ENCODE data around the gene CEP76.

The CEP76 gene, protein sequence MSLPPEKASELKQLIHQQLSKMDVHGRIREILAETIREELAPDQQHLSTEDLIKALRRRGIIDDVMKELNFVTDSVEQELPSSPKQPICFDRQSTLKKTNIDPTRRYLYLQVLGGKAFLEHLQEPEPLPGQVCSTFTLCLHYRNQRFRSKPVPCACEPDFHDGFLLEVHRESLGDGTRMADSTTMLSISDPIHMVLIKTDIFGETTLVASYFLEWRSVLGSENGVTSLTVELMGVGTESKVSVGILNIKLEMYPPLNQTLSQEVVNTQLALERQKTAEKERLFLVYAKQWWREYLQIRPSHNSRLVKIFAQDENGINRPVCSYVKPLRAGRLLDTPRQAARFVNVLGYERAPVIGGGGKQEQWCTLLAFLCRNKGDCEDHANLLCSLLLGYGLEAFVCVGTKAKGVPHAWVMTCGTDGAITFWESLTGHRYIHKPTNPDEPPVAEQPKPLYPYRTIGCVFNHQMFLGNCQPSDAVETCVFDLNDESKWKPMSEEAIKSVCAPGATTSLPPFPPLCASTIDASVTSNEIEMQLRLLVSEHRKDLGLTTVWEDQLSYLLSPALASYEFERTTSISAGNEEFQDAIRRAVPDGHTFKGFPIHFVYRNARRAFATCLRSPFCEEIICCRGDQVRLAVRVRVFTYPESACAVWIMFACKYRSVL

DNA sequence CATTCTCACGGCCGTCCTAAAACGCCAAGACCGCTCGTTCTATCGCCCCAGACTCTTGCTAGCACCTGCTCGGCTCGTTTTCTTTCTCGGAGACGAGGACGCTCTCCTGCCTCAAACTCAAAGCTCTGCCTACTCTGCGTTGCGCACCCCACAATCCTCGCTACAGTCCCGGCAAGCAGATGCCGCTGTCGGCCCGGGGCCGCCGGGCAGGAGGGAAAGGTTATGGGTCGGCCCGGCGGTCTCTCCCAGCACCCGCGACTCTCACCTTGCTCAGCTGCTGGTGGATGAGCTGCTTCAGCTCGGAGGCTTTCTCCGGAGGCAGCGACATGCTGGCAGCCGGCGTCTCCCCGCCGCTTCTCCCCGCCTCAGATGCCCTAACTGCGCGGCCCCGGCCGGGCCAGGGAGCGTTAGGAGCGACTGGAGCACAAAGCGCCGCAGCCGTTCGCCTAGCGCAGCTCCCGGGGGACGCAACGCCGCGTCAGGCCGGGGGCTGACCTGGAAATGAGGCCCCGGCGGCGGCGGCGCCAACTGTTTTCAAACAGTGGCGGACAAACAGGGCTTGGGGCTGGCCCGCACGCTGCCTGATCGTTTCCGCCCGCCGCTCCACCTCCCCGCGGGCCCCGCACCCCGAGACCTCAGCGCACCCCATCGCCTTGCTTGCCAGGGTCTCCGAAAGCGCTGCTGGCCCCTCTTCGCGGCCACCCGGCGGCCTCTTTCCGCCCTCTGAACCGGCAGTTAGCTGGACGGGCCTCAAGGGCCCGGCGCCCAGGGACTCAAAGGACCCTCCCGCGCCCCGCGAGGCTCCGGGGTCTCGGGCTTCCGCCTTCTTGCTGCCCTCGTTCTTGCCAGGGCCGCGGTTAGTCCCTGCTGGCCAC lies at the start of gene CEP76, which contains the start of gene PSMG2:
Gene CEP76, minus strand, starts transcription at position 503 of the 875 bp plus-strand sequence. Its CDS starts 175 bp downstream, at position 328.
Gene PSMG2, plus strand, starts transcription at position 822 of the 875 bp plus-strand sequence. CDS start 66 bp downstream, outside the sequence.
- no peak for DNase-seq

DNA sequence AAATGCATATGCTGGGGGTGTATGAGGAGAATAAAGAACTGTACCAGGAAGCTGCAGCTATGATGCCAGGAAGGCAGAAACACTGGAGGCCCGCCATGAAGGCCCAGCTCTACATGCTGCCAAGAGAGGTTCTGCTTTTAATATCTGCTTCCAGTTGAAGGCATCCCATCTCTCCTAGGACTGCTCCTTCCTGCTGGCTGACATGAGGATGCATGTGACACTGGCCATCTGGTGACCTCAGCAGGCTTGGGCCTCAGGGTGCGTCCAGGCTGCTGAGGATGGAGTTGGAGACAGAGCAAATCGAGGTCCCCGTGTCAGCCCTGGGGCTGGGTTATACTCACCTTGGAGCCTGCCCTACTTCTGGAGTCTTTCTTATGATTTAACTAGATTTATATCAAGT lies 49.4 kb upstream of the CEP76 start:
- no peak for DNase-seq

DNA sequence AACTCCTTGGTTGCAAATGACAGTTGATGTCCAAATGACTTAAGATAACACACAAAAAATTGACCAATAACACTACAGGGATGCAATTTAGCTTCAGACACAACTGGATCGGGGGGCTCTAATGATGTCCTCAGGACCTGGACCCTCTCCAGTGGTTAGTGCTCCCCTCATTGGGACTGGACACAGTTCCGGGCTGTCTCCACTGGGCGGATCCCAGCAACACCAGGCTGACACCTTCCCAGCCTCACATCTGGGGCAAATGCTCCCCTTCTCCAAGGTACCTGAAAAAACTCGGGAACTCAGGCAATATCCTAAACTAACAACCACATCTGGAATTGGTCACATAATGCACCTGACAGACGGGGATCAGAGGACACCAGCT lies 49.0 kb upstream of the CEP76 start:
- DNase-seq = no peak

GRCh38 chr18:12750715-12751502 lies 48.4 kb upstream of the CEP76 start:
- no peak for DNase-seq

DNA sequence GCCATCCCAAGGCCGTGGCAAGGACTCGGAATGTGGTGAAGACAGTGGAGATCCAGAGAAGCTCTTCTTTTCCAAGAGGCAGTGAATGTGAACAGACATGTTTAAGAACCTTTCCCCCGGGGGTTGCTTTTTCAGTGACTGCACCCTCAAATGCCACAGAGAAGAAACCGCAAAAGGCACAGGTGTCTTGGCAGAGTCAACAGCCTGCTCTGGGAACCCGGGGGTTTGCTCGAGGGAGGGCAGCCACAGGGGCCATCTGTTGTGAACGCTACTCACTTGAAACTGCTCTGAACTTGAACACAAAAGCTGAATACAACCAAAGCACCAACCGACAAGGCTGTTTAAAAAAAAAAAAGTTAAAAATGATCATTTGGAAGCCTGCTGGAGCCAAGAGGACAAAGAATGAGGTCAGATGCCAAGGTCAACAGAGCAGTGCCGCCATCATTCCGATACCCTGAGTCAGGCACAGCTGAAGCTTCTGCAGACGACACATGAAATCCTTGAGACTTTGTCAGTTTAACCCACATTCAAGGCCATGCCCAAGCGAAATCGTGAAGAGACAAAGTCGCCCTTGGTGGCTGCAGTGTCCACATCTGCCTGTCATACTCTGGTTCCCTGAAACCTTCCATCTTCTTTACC lies 47.7 kb upstream of the CEP76 start:
- no peak for DNase-seq

DNA sequence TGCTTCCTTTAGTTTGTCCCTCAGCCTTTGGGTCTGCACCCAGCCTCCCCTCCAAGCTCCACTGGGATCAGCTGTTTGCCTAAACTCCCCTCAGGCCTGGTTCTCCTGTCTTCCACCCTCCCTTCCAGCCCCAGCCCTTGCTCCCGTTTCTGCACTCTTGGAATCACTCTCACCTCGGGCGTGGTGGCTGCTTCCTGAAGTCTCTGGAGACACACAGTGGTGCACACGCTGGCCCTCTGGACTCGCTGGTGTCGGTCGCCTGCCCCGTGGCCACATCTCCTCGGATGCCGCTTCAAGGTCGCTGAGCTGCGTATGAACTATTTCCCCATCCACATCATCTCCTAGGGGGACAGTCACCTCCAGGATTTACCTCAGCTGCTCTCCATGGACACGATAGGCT lies 46.6 kb upstream of the CEP76 start:
- no peak for DNase-seq

DNA sequence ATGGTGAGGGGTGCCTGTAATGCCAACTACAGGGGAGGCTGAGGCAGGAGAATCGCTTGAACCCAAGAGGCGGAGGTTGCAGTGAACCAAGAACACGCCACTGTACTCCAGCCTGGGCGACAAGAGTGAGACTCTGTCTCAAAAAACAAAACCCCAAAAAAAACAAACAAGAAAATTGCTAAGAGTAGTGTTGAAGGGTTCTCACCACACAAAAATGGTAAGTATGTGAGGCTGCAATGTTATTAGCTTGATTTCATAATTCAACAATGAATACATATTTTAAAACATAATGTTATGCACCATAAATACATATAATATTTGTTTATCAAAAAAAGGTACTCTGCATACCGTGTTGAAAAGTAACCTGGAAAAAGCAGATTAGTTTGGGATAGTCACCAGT lies 46.1 kb upstream of the CEP76 start:
- no peak for DNase-seq

DNA sequence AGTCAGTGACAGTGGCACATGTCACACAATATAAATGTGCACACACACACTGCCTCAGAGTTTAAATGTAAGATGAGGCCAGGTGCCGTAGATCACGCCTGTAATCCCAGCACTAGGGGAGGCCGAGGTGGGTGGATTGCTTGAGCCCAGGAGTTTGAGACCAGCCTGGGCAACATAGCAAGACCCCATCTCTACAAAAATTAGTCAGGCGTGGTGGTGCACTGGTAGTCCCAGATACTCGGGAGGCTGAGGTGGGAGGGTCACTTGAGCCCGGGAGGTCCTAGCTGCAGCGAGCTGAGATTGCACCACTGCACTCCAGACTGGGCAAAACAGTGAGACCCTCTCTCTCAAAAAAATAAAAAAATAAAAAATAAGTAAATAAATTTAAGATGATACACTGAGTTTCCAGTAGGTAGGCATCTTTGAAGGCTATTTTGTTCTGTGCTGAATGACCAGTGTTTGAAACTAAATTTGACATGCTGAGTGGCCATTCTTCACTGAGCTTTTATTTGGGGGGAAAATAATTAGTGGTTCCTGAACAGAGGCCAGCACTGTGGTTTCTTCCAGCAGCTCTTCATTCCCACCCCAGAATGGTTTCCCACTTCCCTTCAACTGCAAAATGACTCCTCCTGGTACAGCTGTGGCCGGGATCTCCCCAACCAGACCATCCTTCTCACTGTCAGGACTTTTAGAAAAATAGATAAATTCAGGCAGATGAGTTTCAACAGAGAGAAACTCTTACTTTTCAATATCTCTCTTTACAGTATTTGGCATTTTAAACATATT lies 45.2 kb upstream of the CEP76 start:
- no peak for DNase-seq

GRCh38 chr18:12745095-12745795 lies 42.7 kb upstream of the CEP76 start:
- DNase-seq = no peak

DNA sequence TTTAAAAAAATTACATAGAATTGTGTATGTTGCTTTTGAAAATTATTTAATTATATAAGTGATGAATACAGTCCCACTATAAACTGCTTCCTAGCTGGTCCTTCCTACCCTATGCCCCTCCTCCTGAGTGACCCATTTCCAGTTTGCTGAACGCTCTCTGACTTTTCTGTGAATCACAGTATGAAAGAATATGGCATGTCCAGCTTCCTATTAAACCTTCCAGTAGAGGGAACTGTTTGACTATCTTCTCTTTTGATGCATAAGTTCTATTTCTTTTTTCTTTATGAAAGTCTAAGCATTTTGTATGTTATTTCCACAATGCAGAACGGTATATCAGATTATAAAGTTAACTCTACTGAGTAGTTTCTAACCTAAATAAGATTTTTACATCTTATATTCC lies 41.6 kb upstream of the CEP76 start:
- no peak for DNase-seq

- DNase-seq = no peak
Observed at GRCh38 chr18:12742453-12742852, 39.9 kb upstream of the CEP76 start.

DNA sequence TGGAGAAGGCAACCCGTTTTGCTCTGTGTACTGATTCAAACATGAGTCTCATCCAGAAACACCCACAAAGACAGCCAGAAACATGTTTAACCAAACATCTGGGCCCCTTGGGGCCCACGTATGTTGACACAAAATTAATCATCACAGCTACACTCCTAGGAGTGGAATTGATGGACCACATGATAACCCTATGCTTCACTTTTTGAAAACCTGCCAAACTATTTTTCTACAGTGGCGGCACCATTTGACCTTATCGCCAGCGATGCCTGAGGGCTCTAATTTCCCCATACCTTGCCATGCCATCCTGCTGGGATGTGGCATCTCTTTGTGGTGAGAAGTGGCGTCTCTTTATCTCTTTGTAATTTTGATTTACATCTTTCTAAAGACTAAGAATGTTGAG lies 38.8 kb upstream of the CEP76 start:
- no peak for DNase-seq

DNA sequence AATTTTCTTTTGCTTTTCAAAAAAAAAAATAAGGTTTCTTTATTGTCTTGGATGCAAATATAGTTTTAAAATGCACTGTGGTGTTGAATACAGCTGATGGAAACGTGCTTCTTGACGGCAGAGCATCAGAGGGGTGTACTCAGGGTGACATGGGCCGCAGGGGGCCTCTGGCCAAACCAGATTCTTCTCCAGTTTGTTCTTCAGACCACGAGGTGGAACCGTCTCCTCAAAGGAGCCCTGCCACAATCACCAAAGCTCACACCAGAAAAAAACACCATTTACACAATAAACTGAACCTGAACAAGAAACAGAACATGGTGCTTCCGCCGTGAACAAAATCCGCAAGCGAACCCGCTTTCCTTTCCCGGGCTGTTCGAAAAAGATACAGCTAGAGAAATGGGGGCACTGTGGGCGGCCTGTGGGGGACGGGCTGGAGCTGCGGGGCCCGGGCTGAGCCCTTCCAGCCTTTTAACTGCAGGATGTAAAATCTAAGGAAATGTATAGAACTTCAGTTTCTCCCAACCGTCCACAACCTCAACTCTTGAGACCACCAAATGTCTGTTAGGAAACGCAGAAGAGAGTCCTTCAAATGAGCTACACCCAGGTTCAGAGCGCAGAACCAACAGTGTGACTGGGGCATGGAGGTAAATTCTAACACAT lies 34.9 kb upstream of the CEP76 start:
- DNase-seq = no peak

- no peak for DNase-seq
Observed at GRCh38 chr18:12726774-12727550, 24.4 kb upstream of the CEP76 start.

GRCh38 chr18:12726331-12726730 lies 23.8 kb upstream of the CEP76 start:
- DNase-seq = no peak

DNA sequence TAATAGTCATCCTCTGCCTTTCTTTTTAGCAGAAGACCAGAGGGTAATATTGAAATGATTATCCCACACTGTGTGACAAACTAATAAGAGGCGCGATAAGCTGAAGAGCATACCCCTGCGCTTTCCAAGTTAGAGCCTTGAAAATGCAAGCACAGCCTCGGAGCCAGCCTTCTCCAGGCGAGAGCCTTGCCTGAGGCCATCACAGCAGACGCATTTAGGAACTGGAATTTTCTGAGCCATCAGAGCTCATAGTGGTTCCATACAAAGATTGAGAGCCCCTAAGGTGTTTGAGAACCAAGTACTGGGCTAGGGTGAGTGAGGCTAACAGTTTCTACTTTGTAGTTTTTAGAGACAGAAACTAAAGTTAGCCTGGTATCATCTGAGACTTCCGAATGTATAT lies 20.2 kb upstream of the CEP76 start:
- no peak for DNase-seq

DNA sequence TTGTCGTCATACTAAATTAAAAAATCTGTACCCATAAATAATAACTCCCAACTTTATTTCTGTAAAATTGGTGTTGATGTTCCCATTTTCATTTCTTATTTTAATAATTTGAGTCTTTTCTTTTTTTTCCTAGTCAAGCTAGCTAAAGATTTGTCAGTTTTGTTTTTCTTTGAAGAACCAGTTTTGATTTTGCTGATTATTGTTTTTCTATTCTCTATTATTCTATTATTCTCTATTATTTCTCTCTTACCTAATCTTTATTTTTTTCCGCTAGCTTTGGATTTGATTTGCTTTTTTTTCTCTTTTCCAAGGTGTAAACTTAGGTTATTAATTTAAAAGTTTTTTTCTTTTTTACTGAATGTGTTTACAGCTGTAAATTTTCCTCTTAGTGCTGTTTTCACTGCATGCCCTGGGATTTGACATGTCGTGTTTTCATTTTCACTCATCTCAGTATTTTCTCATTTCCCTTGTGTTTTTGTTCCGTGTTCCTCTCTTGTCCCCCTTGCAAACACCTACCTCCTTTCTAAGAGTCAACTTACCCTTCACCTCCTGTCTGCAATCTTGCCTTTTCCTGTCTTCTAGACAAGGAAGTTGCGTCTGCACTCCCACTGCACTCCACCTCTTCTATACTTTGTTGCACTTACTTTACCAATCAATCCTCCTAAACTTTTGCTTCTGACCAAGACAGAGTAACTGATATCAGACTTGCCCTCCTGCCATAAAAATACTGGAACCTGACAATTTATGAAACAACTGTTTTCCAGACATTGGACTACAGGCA lies 19.2 kb upstream of the CEP76 start:
- no peak for DNase-seq

DNA sequence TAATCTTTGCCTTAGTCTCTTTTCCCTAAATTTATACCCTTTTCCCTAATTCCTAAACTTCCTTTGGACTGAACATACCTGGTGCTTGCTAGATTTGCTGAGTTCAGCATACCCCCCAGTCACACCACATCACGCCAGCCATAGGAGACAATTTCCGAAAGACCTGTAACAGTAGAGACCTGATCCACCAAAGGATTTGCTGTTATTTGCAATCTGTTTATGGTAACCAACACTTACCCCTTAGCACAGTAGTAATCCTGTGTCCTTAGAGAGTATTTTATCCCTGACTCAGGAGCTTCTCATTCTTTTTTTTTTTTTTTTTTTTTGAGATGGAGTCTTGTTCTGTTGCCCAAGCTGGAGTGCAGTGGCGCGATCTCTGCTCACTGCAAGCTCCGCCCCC lies 8.9 kb upstream of the CEP76 start:
- no peak for DNase-seq
